SJSA1 (cell line): ENCODE data around the gene DCST2. TPM values are rescaled to one million over a fixed set of nuclear protein-coding genes. Genes with fewer than 3 reads are reported as not detected.

Experiments
- DNase-seq, 2 experiments: peaks; one replicate each; pipeline ENCODE4 v3.0.0-alpha.2; 2015 to 2020; ENCODE audit warnings: low spot score in 2 of 2, low read depth in 1 of 2
- H3K27ac ChIP-seq: fragments of 250-450 bp; sonication (Bioruptor Pico); 2 replicates; pipeline ENCODE4 v1.5.1; 2020; ENCODE audit warnings: mild to moderate bottlenecking, moderate library complexity
- H3K27me3 ChIP-seq: fragments of 250-450 bp; sonication (Bioruptor Pico); replicated peaks from 2 replicates; pipeline ENCODE4 v1.5.1; 2020; ENCODE audit warnings: mild to moderate bottlenecking, moderate library complexity
- H3K36me3 ChIP-seq: fragments of 250-450 bp; sonication (Bioruptor Pico); 2 replicates; pipeline ENCODE4 v1.5.1; 2020; ENCODE audit warnings: mild to moderate bottlenecking
- H3K4me1 ChIP-seq: fragments of 250-450 bp; sonication (Bioruptor Pico); replicated peaks from 2 replicates; pipeline ENCODE4 v1.6.1; 2021; ENCODE audit warnings: mild to moderate bottlenecking
- H3K4me3 ChIP-seq: fragments of 250-450 bp; sonication (Bioruptor Pico); 2 replicates; pipeline ENCODE4 v1.5.1; 2020; ENCODE audit warnings: mild to moderate bottlenecking
- H3K9me3 ChIP-seq: fragments of 250-450 bp; sonication (Bioruptor Pico); replicated peaks from 2 replicates; pipeline ENCODE4 v1.5.1; 2020; ENCODE audit warnings: mild to moderate bottlenecking
- total RNA-seq: library from RNA; depleted of rRNA; stranded (reverse); fragments of >200 nt; shearing (Covaris generic); gene quantifications from 2 replicates; pipeline ENCODE4 v1.2.3, GENCODE V29; 2014; rRNA removed

The DCST2 gene
- total RNA-seq: not detected in 2 replicates

- Histone ChIP-seq H3K27ac (no peak within 1 kb of the TSS), H3K4me3 (no peak within 1 kb of the TSS), H3K4me1 (no peaks in the 10 kb centered on the region), H3K36me3 (no peaks in the 10 kb centered on the region), H3K27me3 (peaks cover 4% of the 10 kb centered on the region; the same call in 1 of the 2 replicates), H3K9me3 (no peaks in the 10 kb centered on the region)
- DNase-seq: no peak
These were observed at the start of gene DCST2, which contains the start of gene DCST1 for GRCh38 chr1:155033524-155033923. Gene DCST2, minus strand, starts transcription at chr1:155033781. Its CDS starts 80 bp downstream, at chr1:155033701. Gene DCST1, plus strand, starts transcription at chr1:155033824. Its CDS starts 213 bp downstream, at chr1:155034037.

GRCh38 chr1:155083052-155083541, 49.5 kb upstream of the DCST2 start:
- Histone ChIP-seq H3K36me3 (no peaks in the 10 kb centered on the region), H3K27me3 (peaks cover 60% of the 10 kb centered on the region), H3K4me3 (no peak overlapping the region), H3K27ac (no peak overlapping the region), H3K4me1 (peaks cover 66% of the 10 kb centered on the region), H3K9me3 (no peaks in the 10 kb centered on the region)
- DNase-seq: no peak

- H3K27me3 ChIP-seq: peaks cover 61% of the 10 kb centered on the region
- no peak for DNase-seq
These were observed 48.9 kb upstream of the DCST2 start for GRCh38 chr1:155082301-155083051.

GRCh38 chr1:155081472-155082300, 48.1 kb upstream of the DCST2 start:
- Histone ChIP-seq H3K4me1 (peaks cover 56% of the 10 kb centered on the region), H3K27ac (no peak overlapping the region), H3K27me3 (peaks cover 63% of the 10 kb centered on the region), H3K9me3 (no peaks in the 10 kb centered on the region), H3K36me3 (no peaks in the 10 kb centered on the region), H3K4me3 (no peak overlapping the region)
- DNase-seq: no peak

More at GRCh38 chr1:155082301-155083051, 48.9 kb upstream of the DCST2 start:
- H3K36me3 ChIP-seq: no peaks in the 10 kb centered on the region
- no peaks in the 10 kb centered on the region for H3K9me3 ChIP-seq
- H3K4me1 ChIP-seq: peaks cover 64% of the 10 kb centered on the region
- no peak overlapping the region for H3K4me3 ChIP-seq
- H3K27ac ChIP-seq: no peak overlapping the region

- peaks cover 45% of the 10 kb centered on the region for H3K4me1 ChIP-seq
- no peak for DNase-seq
- H3K4me3 ChIP-seq: no peak overlapping the region
- H3K27me3 ChIP-seq: peaks cover 63% of the 10 kb centered on the region
- H3K27ac ChIP-seq: no peak overlapping the region
- H3K36me3 ChIP-seq: no peaks in the 10 kb centered on the region
- no peaks in the 10 kb centered on the region for H3K9me3 ChIP-seq
These were observed 47.0 kb upstream of the DCST2 start for GRCh38 chr1:155080312-155081228.

GRCh38 chr1:155079487-155080311, 46.1 kb upstream of the DCST2 start:
- no peak for DNase-seq
- Histone ChIP-seq H3K4me3 (no peak overlapping the region), H3K27me3 (peaks cover 68% of the 10 kb centered on the region), H3K4me1 (peaks cover 42% of the 10 kb centered on the region), H3K36me3 (no peaks in the 10 kb centered on the region), H3K9me3 (no peaks in the 10 kb centered on the region), H3K27ac (no peak overlapping the region)

- DNase-seq: no peak
- H3K9me3 ChIP-seq: no peaks in the 10 kb centered on the region
- peaks cover 72% of the 10 kb centered on the region for H3K27me3 ChIP-seq
- H3K36me3 ChIP-seq: no peaks in the 10 kb centered on the region
- H3K4me1 ChIP-seq: peaks cover 37% of the 10 kb centered on the region
- H3K27ac ChIP-seq: no peak overlapping the region
- H3K4me3 ChIP-seq: no peak overlapping the region
These were observed 45.6 kb upstream of the DCST2 start for GRCh38 chr1:155079210-155079486.

- no peaks in the 10 kb centered on the region for H3K36me3 ChIP-seq
- no peaks in the 10 kb centered on the region for H3K9me3 ChIP-seq
- peak in 1 of 2 experiments; percentile 69 for DNase-seq
- H3K4me1 ChIP-seq: peaks cover 37% of the 10 kb centered on the region
- peak within 1 kb of the TSS; percentile 29 for H3K4me3 ChIP-seq
- H3K27ac ChIP-seq: no peak within 1 kb of the TSS
- peaks cover 68% of the 10 kb centered on the region for H3K27me3 ChIP-seq
These were observed 45.1 kb upstream of the DCST2 start, which contains the start of gene EFNA3 for GRCh38 chr1:155078469-155079209. Gene EFNA3, plus strand, starts transcription at chr1:155078837. Its CDS starts 105 bp downstream, at chr1:155078942.

GRCh38 chr1:155077758-155078445, 44.3 kb upstream of the DCST2 start:
- Histone ChIP-seq H3K4me1 (peaks cover 37% of the 10 kb centered on the region), H3K4me3 (no peak overlapping the region), H3K9me3 (no peaks in the 10 kb centered on the region), H3K36me3 (no peaks in the 10 kb centered on the region), H3K27me3 (peaks cover 63% of the 10 kb centered on the region), H3K27ac (no peak overlapping the region)
- DNase-seq: no peak

GRCh38 chr1:155077346-155077745, 43.8 kb upstream of the DCST2 start:
- no peaks in the 10 kb centered on the region for H3K36me3 ChIP-seq
- no peak overlapping the region for H3K4me3 ChIP-seq
- no peaks in the 10 kb centered on the region for H3K9me3 ChIP-seq
- H3K27me3 ChIP-seq: peaks cover 63% of the 10 kb centered on the region
- peaks cover 35% of the 10 kb centered on the region for H3K4me1 ChIP-seq
- no peak for DNase-seq
- H3K27ac ChIP-seq: no peak overlapping the region

- no peak for DNase-seq
- peaks cover 55% of the 10 kb centered on the region for H3K27me3 ChIP-seq
- H3K27ac ChIP-seq: no peak overlapping the region
- no peaks in the 10 kb centered on the region for H3K36me3 ChIP-seq
- H3K4me1 ChIP-seq: peaks cover 28% of the 10 kb centered on the region
- no peaks in the 10 kb centered on the region for H3K9me3 ChIP-seq
- no peak overlapping the region for H3K4me3 ChIP-seq
These were observed 42.8 kb upstream of the DCST2 start for GRCh38 chr1:155076371-155076770.

- peaks cover 46% of the 10 kb centered on the region for H3K27me3 ChIP-seq
- H3K9me3 ChIP-seq: no peaks in the 10 kb centered on the region
- H3K36me3 ChIP-seq: no peaks in the 10 kb centered on the region
- H3K27ac ChIP-seq: no peak overlapping the region
- H3K4me3 ChIP-seq: no peak overlapping the region
- peaks cover 28% of the 10 kb centered on the region for H3K4me1 ChIP-seq
- no peak for DNase-seq
These were observed 42.0 kb upstream of the DCST2 start for GRCh38 chr1:155075535-155075934.
